Measurements from ENCODE around the gene DNAH8.

DNA sequence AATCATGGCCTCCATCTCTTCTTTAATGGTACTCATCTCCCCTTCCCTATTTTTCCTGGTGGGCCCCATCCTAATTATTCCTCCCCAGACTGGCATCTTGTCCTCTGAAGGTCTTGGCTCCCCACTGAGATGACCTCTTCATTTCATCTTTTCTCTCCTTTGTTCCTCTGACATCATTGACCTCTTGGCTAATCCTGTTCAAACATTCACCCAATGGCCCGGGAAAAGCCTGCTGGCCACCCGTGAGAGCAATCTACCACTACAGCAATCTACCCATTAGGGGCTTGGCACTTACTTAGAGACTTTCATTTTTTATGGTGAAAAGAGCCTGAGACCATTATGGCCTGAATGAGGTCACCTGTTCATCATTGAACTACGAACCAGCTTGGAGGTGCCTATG, 130.8 kb downstream of the DNAH8 start:
- TF ChIP-seq POLR2A (IDR thresholded peaks at IDR 0.05; ENCODE audit: low read length) (no peak), GATA1 (IDR thresholded peaks at IDR 0.05; ENCODE audit: low read depth, low read length) (no peak)
